Right atrium auricular region (tissue), 2 donors: ENCODE measurements around the gene NCAPH2. TPM values are rescaled to one million over a fixed set of nuclear protein-coding genes. Genes with fewer than 3 reads are reported as not detected.
A peak's percentile ranks its signal among the peaks of the same experiment; 100 is the strongest.

Experiments
- DNase-seq: peaks from one replicate; pipeline ENCODE4 v3.0.0-alpha.2; 2019; ENCODE audit warnings: low spot score
- H3K27ac ChIP-seq, 2 donors: fragments of 200-600 bp; sonication (generic); 1 replicate in 1 of 2; 2 replicates in 1 of 2; pipeline ENCODE4 v1.5.1; 2016 to 2019
- H3K27me3 ChIP-seq, 2 donors: fragments of 200-600 bp; sonication (generic); one replicate each; pipeline versions ENCODE4 v1.5.1 to v1.6.0; 2017 to 2019
- H3K36me3 ChIP-seq: fragments of 200-600 bp; sonication (generic); one replicate; pipeline ENCODE4 v1.5.1; 2016
- H3K4me1 ChIP-seq, 2 donors: fragments of 200-600 bp; sonication (generic); one replicate each; pipeline versions ENCODE4 v1.5.1 to v1.6.0; 2017 to 2019
- H3K4me3 ChIP-seq, 2 donors: fragments of 200-600 bp; sonication (generic); 1 replicate in 1 of 2; 2 replicates in 1 of 2; pipeline ENCODE4 v1.5.1; 2017 to 2019; ENCODE audit warnings: mild to moderate bottlenecking in 1 of 2, moderate library complexity in 1 of 2
- H3K9me3 ChIP-seq, 2 donors: fragments of 200-600 bp; sonication (generic); one replicate each; pipeline ENCODE4 v1.5.1; 2019
- total RNA-seq, 2 donors: library from RNA; depleted of rRNA; stranded (reverse); fragments of >200 nt; gene quantifications; one replicate each; pipeline ENCODE4 v1.1.0, GENCODE V29; 2016
- TF ChIP-seq, protein P1 (sequence below), 2 donors: fragments of 200-600 bp; sonication (generic); IDR thresholded peaks; one replicate each; pipeline ENCODE4 v1.5.1; 2019; ENCODE audit warnings: antibody characterized with exemption in 2 of 2

The NCAPH2 gene
- total RNA-seq, 2 donors from 2014 or later = 19.5 to 33.4 TPM

DNA sequence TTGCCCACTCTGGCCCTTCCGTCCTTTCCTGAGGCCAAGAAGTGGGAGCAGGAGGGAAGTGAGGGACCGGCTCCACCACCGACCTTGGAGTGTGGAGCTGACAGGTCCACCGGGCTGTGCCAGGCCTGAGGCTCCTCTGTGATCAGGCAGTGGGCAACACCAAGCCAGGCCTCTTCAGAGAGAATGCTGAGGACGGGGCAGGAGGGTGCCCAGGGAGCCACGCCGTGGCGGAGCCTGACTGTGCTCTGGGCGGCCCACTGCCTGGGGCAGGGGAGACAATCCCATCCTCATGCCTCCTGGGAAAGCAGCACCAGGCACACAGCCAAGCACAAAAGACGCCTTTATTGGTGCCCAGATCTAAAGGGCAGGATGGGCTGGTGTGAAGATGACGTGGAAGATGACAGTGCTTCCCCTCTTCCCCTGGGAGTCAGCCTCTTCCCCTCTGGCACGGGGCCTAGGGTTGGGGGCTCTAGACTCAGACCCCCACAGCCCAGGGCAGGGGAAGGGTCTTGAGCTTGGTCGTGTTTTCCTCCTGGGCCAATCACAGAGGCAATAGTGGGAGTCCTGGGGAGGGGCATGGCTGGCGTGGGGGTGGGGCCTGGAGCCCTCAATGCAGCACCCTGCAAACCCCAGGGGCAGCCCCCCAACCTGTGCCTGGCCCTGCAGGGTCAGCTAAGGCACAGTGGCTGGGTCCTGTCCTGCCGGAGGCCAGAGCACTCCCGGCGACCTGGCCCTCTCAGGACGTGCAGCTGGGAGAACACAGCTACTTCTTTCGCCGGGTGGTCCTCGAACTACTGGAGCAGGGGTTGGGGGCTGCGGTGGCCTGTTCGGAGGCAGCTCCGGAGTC lies 5.2 kb upstream of the NCAPH2 start:
- no peak overlapping the region for H3K27ac ChIP-seq
- H3K4me1 ChIP-seq = peaks cover 0 to 24% of the 10 kb centered on the region in 2 donors
- peaks cover 32% of the 10 kb centered on the region for H3K36me3 ChIP-seq
- no peaks in the 10 kb centered on the region for H3K27me3 ChIP-seq
- no peak overlapping the region for H3K4me3 ChIP-seq
- no peaks in the 10 kb centered on the region for H3K9me3 ChIP-seq
- DNase-seq = no peak
- TF ChIP-seq, protein P1, sequence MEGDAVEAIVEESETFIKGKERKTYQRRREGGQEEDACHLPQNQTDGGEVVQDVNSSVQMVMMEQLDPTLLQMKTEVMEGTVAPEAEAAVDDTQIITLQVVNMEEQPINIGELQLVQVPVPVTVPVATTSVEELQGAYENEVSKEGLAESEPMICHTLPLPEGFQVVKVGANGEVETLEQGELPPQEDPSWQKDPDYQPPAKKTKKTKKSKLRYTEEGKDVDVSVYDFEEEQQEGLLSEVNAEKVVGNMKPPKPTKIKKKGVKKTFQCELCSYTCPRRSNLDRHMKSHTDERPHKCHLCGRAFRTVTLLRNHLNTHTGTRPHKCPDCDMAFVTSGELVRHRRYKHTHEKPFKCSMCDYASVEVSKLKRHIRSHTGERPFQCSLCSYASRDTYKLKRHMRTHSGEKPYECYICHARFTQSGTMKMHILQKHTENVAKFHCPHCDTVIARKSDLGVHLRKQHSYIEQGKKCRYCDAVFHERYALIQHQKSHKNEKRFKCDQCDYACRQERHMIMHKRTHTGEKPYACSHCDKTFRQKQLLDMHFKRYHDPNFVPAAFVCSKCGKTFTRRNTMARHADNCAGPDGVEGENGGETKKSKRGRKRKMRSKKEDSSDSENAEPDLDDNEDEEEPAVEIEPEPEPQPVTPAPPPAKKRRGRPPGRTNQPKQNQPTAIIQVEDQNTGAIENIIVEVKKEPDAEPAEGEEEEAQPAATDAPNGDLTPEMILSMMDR (IDR thresholded peaks at IDR 0.05) = no peak

DNA sequence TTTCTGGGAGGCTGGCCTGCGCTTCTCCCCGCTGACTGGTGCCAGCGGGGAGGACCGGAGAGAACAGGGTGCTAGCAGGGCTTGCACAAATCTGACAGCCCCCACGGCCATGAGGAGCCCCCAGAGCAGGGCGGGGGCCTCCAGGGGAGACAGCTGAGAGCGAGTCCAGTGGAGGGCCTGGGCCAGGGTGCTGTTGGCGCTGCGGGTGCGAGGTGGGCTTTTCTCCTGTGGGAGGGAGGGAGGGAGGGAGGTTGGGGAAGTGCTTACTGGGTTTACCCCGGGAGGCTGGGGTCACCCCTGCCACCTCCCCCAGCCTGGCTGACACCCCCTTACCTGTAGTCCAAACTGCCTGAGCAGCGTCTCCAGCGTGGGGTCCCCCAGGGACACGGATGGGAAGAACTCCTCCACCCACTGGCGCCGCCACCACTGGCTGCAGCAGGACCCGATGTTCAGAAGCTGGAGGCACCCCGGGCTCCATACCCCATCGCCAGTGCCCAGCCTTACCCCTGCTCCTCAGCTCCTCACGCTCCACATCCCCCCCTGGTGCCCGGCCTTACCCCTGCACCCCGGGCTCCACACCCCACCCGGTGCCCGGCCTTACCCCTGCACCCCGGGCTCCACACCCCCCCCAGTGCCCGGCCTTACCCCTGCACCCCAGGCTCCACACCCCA lies 4.4 kb upstream of the NCAPH2 start:
- peaks cover 32% of the 10 kb centered on the region for H3K36me3 ChIP-seq
- no peak overlapping the region for H3K27ac ChIP-seq
- TF ChIP-seq, protein P1 (IDR thresholded peaks at IDR 0.05) = no peak
- no peaks in the 10 kb centered on the region for H3K27me3 ChIP-seq
- no peak overlapping the region for H3K4me3 ChIP-seq
- H3K4me1 ChIP-seq = peaks cover 0 to 24% of the 10 kb centered on the region in 2 donors
- no peaks in the 10 kb centered on the region for H3K9me3 ChIP-seq
- no peak for DNase-seq

DNA sequence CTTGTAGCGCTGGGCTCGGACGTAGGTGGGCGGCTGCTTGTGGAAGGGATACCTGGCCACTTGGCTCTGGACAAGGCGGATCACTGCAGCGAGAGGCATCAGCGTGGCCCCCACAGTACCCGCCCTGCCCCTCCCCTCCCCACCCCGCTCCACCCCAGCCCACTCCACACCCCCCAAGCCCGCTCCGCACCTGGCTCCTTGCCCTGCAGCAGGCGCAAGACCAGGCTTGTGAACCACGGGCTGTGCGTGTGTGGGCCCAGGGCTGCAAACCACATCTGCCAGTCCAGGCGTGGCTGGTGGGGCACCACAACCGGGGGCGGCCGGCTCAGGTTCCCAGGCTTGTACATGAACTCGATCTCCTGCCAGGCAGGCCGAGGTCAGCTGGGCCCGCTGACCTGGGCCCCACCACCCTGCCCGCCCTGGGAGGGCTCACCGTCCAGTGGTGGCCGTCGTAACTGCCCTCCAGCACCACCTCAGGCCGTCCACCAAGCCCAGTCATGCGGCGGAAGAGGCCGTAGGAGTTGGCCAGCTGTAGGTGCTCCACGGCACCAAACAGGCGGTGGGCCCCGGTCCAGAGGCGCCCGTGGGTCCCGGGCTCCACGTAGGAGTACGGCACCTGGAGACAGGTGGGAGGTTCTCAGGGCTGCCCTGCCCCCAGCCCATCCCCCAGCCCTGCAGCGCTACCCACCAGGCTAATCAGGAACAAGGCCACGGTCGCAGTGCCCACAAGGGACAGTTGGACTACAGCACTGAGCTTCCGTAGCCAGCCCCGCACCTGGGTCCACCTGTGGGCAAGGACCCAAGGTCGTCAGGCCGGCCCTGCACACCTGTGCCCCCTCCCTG lies 3.4 kb upstream of the NCAPH2 start:
- H3K4me1 ChIP-seq = peaks cover 0 to 33% of the 10 kb centered on the region in 2 donors
- no peaks in the 10 kb centered on the region for H3K27me3 ChIP-seq
- H3K9me3 ChIP-seq = no peaks in the 10 kb centered on the region
- H3K4me3 ChIP-seq = no peak overlapping the region
- peaks cover 32% of the 10 kb centered on the region for H3K36me3 ChIP-seq
- no peak for DNase-seq
- TF ChIP-seq, protein P1 (IDR thresholded peaks at IDR 0.05) = no peak
- H3K27ac ChIP-seq = no peak overlapping the region

GRCh38 chr22:50505276-50505775 lies 2.7 kb upstream of the NCAPH2 start:
- no peak for DNase-seq
- TF ChIP-seq, protein P1 (IDR thresholded peaks at IDR 0.05) = no peak
- no peak overlapping the region for H3K27ac ChIP-seq
- H3K4me3 ChIP-seq = no peak overlapping the region
- H3K4me1 ChIP-seq = peaks cover 0 to 33% of the 10 kb centered on the region in 2 donors
- H3K27me3 ChIP-seq = no peaks in the 10 kb centered on the region
- H3K9me3 ChIP-seq = no peaks in the 10 kb centered on the region
- peaks cover 32% of the 10 kb centered on the region for H3K36me3 ChIP-seq

GRCh38 chr22:50505776-50506610 lies 2.0 kb upstream of the NCAPH2 start:
- Histone ChIP-seq H3K27ac (peak overlapping the region in 1 of 2 donors; percentile 87), H3K36me3 (peaks cover 32% of the 10 kb centered on the region), H3K4me1 (peaks cover 0 to 33% of the 10 kb centered on the region in 2 donors), H3K9me3 (no peaks in the 10 kb centered on the region), H3K27me3 (no peaks in the 10 kb centered on the region), H3K4me3 (peak overlapping the region in 1 of 2 donors; percentile 85)
- TF ChIP-seq, protein P1 (IDR thresholded peaks at IDR 0.05) = no peak
- no peak for DNase-seq
